EL (cell line): ENCODE results near the gene METTL2B.
"Not testable (repeated sequence)": the region's sequence is repeated elsewhere in the genome, so short reads cannot be mapped to it uniquely, and the experiment has no call there.

Experiments used
- DNase-seq: peaks from one replicate; pipeline ENCODE4 v3.0.0-alpha.2; 2016

The METTL2B gene

DNA sequence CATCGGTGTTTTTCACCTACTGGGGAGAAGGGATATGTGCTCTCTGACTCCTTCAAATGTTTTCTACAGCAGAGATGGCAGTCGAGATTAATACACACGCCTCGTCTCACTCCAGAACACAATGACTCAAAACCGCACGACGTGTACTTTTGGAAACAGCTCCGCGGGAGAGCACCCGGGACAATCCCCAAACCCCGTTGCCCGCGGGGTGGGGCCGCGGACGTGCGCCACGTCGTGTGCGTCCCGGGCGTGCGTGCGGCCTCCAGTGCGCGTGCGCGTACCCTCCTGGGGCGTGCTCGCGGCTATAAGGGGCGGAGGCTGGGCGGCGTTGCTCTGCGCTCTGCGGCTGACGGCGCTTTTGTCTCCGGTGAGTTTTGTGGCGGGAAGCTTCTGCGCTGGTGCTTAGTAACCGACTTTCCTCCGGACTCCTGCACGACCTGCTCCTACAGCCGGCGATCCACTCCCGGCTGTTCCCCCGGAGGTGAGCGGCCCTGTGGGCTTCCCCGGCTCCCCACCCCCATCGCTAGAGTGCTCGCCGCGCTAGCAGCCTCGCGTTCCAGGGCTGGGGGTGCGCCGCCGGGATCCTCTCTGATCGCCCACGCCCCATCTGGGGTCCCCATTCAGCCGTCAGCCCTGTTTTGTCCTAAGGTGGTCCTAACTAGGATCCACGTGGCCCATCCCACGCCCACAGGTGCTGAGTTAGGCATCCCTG lies 20.8 kb upstream of the METTL2B start, which contains the start of gene HILPDA:
Gene HILPDA, plus strand, starts transcription at position 336 of the 712 bp plus-strand sequence. CDS start 1,391 bp downstream, outside the sequence.
- DNase-seq: peak; percentile 97

DNA sequence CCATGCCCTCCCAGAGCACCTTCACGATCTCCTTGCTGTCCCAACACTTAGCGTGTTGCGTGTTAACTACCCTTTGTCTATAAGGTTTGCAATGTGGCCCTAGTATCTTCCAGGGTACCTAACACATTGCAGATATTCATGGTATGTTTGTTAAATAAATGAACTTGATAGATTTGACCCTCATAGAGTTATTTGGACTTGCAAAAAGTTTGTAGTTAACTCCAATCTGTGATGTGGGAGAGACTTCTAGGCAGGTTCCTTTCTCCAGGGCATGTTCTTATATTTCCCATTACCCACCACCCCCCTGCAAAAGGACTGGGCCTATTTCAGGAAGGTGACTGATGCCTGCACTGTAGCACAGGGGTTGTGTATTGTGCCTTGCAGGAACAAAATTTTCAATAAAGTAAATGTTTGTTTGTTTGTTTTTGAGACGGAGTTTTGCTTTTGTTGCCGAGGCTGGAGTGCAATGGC lies 20.3 kb upstream of the METTL2B start:
- DNase-seq: no peak

DNA sequence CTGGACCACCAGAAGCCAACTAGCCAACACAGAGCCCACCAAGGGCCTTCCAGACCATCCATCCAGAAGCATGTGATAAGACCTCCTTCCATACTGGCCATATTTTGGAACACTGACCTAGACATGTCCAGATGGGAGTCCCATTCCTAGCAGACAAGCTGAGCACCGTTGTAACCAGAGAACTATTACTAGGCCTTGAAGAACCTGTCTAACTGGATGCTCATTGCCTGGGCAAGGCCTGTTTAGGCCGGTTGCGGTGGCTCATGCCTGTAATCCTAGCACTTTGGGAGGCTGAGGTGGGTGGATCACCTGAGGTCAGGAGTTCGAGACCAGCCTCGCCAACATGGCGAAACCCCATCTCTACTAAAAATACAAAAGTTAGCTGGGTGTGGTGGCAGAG lies 19.2 kb upstream of the METTL2B start:
- DNase-seq: not testable (repeated sequence)

DNA sequence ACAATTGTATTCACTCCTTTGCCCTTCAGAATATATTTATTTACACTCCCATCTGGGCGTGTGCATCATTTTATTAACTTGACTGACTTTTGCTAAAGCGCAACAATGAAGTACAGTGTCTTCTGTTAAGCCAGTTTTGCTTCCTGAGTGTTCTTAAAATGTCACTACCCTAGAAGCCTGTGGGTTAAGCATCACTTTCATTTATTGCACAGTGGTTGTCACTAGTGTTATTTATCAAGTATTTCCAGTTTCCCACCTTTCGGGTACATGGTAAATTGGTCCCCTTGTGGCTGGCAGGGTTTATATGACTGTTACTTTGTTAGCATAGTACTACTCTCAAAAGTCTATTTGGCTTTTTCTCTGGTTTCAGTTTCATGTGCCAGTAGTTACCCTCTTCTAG lies 17.6 kb upstream of the METTL2B start:
- DNase-seq: no peak

DNA sequence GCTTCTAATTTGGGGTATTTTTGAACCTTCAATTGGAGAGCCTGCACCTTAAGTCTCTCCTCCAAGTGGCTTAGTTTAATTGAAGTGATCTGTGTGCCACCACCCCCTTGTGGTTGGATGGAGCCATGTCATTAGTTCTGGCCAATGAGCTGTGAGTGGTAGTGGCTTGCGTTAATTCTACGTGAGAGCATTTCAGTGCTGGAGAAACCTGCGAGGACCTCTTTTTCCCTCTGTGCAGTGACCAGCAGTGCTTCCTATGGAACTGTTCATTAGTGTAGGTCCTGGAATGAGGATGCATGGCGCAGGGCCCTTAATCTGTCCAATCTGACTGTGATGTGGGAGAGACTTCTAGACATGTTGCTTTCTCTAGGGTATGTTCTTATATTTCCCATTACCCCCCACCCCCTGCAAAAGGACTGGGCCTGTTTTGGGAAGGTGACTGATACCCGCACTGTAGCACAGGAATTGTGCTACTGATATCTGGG lies 17.1 kb upstream of the METTL2B start:
- DNase-seq: peak; percentile 59

DNA sequence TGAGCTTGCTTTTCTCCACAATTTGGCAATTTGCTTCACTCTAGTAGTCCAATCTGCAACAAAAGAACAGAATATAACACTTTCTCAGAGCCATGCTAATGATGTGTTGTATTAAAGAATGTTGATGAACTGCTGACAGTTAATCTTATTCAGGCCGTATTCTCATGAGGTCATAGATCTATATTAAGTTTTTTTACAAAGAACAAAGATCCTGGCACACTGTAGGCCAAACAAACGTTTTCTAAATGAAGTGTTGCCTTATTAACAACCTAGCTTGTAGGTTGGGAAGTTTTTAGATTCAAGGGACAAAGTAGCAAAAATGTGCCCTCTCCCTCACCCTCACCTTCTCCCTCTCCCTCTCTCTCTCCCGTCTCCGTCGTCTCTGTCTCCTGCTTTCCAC lies 14.1 kb upstream of the METTL2B start:
- DNase-seq: no peak

DNA sequence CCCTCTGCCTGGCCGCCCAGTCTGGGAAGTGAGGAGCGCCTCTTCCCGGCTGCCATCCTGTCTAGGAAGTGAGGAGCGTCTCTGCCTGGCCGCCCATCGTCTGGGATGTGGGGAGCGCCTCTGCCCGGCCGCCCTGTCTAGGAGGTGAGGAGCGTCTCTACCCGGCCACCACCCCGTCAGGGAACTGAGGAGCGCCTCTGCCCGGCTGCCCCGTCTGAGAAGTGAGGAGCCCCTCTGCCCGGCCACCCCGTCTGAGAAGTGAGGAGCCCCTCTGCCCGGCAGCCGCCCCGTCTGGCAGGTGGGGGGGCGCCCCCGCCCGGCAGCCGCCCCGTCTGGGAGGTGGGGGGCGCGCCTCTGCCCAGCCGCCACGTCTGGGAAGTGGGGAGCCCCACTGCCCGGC lies 13.2 kb upstream of the METTL2B start:
- not testable (repeated sequence) for DNase-seq

DNA sequence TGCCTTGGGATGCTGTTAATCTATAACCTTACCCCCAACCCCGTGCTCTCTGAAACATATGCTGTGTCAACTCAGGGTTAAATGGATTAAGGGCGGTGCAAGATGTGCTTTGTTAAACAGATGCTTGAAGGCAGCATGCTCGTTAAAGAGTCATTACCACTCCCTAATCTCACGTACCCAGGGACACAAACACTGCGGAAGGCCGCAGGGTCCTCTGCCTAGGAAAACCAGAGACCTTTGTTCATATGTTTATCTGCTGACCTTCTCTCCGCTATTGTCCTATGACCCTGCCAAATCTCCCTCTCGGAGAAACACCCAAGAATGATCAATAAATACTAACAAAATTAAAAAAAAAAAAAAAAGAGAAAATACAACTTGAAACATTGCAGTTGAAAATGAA lies 12.6 kb upstream of the METTL2B start:
- DNase-seq: not testable (repeated sequence)

DNA sequence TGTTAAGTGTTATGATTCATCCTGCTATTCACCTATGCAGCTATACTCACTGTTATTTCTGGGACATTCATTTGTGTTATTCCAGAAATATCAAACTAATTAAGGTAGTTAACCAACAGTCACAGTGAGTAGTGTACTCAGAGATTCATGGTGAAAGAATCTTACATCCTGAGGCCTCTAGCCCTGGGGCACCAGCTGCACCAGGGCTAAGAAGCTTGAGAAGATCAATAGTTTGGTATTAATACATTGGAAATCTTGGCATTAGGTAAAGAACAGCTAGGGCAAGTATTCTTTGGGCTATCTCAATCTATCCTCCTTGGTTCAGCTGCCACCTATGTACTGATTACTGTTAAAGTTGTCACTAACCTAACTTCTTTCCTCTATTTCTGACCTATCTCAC lies 9.7 kb upstream of the METTL2B start:
- not testable (repeated sequence) for DNase-seq

DNA sequence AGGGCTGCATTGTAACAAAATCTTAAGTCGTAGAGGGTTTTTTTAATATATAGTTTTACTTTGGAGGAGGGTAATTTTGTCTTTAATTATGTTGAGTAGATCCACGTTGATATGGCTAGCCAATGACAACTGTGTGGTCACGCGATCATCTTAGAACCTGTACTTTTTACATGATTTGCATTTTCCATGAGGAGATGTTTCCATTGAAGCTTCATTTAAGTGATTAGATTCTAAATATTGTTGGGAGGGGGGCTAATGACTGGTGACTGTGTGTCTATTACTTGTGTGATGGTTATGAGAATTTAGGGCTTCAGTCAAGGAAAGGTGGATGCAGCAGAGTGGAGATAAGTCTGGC lies 765 bp downstream of the METTL2B start:
- DNase-seq: not testable (repeated sequence)

DNA sequence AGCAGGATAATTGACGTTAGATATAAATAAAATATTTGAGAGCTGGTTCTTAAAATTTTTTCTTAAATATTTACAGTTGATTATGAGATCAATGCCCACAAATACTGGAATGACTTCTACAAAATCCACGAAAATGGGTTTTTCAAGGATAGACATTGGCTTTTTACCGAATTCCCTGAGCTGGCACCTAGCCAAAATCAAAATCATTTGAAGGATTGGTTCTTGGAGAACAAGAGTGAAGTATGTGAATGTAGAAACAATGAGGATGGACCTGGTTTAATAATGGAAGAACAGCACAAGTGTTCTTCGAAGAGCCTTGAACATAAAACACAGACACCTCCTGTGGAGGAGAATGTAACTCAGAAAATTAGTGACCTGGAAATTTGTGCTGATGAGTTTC lies 2.5 kb downstream of the METTL2B start:
- DNase-seq: not testable (repeated sequence)

DNA sequence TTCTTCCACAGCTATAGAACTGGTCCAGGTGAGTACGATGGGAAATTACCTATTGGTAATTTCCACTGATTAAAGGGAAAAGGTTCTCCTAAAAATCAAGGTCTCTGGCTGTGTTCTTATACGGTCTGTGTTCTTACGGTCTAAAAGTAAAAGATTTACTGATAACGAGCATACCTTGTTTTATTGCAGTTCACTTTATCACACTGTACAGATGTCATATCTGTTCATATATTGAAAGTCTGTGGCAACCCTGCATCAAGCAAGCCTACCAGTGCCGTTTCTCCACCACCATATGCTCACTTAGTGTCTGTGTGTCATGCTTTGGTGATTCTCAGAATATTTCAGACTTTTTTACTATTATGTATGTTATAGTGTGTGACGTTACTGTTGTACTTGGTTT lies 11.6 kb downstream of the METTL2B start:
- DNase-seq: not testable (repeated sequence)

DNA sequence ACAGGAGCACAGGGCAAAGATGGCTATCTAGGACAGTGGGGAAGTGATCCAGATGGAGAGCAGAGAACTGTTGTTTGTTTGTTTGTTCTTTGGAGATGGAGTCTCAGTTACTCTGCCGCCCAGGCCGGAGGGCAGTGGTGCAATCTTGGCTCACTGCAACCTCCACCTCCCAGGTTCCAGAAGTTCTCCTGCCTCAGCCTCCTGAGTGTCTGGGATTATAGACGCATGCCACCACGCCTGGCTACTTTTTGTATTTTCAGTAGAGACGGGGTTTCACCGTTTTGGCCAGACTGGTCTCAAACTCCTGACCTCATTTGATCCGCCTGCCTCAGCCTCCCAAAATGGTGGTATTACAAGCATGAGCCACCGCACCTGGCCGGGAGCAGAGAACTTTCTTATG lies 20.9 kb downstream of the METTL2B start:
- no peak for DNase-seq

DNA sequence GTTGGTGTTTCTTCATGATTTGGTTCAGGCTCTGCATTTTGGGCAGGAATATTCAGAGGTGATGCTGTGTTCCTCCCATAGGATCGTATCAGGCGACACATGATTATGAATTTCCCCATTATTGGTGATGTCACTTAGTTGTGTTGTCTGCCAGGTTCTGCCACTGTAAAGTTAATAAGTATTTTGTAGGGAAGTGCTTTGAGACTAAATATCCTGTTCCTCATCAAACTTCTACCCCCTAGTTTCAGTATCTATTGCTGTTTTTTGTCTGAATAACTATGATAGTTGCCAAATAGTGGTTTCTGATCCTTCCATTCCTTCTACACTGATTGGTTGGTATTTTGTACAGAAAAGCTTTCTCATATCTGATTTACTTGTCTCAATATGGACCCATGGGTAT lies 28.9 kb downstream of the METTL2B start:
- DNase-seq: not testable (repeated sequence)

DNA sequence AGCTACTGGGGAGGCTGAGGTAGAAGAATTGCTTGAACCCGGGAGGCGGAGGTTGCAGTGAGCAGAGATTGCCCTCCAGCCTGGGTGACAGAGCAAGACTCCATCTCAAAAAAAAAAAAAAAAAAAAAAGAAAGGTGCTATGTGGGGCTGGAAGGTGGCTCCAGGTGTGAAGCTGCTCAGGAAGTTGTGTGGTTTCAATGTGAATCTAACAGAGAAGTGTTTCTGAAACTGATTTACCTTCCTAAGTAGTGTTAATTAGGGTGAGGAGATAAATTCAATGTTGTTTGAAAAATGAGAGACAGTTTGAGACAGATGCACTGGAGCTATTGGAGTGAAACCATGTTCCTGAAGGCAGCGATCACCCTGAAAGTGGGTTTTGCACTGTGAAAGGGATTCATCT lies 30.3 kb downstream of the METTL2B start:
- not testable (repeated sequence) for DNase-seq

DNA sequence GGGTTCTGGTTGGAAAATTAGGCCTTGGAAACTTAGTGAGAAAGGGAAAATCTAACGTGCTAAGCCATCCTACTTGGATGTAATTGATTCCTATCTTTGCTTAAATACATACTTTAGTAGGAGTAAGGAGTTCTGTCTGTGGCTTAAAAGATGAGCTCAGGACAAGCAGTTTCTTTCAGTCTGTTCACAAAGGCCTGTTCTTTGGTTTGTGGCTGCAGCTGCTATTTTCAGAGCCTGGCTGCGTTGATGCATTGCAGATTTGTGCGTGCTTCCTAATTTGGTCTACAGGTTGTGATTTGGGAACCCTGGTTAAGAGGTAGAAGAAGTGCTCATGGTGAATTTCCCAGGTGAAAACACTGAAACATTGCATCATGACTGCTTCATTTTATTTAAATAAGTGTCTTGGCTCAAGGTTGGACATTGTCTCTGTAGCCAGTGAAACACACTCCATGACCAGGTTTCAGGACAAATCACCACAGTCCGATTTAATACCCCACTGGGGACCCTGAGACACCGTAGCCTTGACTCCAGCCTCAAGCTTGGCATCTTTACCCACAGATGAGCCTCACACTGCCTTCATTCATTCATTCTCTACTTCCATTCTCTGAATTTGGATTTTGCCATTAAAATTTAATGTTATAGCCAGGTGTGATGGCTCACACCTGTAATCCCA lies 30.9 kb downstream of the METTL2B start:
- DNase-seq: not testable (repeated sequence)

DNA sequence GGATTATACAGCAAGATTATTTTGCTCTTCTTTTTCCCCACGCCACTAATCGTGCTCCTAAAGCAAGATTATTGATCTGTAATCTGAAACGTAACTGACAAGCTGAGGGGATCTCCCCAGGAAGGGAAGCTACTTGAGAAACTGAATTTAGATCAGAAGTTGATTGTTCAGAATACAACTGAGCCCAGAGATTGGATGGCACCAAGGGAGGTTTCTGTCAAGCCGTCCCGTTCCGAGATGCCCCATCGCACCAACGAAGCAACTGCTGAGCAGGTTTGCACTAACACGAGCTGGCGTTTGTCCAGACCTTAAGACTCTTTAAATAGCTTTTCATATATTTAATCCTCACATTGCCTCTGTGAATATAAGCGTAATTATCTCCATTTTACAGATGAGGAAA lies 35.1 kb downstream of the METTL2B start:
- not testable (repeated sequence) for DNase-seq

DNA sequence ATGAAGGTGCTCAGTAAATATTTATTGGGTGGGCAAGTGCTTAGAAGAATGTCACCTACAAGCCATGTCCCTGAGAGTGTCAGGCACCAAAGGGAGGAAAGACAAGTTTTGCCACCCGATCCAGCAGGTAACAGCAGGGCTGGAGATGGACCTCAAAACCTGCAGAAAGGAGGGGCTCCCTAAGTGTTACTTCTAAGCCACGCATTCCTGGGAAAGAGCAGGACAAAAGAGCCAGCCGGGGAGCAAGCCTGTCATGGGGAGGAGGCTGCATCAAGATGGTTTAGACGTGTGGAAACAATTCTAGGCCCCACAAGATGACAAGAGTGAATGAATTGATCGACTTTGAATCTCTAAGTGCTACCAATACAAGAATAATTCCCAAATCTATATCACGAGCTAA lies 38.7 kb downstream of the METTL2B start:
- not testable (repeated sequence) for DNase-seq

DNA sequence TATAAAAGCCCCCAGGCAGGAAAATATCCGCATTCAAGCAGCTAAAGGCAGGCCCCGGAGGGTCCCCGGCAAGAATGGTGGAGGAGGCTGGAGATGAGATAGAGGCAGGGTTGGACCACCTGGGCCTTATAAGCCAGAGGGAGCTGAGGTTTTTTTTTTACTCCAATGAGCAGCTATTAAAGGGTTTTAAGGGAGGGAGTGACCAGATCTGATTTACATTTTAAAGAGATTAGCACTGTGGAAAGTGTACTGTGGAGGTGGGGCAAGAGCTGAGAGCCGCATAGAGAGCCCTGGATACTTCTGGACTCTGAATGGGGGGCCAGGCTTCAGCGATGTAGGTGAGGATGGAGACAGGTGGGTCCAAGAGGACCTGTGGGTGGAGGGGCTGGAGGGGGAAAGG lies 40.5 kb downstream of the METTL2B start:
- DNase-seq: not testable (repeated sequence)

DNA sequence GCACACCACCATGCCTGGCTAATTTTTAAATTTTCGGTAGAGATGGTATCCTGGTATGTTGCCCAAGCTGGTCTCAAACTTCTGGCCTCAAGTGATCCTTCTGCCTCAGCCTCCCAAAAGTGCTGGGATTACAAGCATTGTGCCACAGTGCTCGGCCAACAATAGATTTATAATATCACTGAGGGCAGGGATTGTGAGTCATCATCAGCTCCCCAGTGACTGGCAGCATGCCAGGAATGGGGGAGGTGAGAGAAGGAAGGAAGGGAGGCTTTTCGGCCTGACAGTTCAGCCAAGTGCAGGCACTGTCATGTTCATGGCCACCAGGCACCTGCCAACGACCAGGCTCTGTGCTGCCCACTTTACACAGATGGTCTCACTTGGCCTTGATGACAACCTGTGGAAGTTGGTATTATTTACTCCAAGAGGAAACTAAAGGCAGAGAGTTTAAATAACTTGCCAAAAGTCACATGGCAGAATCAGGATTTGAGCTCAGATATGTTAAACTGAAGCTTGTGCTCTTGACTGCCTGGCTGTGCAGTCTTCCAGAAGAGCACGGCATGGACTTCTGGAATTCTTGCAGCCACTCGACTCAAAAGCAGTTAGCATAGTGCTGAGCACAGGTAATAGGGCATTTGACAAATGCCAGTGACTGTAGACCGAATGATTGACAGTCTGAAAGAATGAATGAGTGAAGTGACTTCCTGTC lies 46.8 kb downstream of the METTL2B start:
- peak; percentile 82 for DNase-seq

DNA sequence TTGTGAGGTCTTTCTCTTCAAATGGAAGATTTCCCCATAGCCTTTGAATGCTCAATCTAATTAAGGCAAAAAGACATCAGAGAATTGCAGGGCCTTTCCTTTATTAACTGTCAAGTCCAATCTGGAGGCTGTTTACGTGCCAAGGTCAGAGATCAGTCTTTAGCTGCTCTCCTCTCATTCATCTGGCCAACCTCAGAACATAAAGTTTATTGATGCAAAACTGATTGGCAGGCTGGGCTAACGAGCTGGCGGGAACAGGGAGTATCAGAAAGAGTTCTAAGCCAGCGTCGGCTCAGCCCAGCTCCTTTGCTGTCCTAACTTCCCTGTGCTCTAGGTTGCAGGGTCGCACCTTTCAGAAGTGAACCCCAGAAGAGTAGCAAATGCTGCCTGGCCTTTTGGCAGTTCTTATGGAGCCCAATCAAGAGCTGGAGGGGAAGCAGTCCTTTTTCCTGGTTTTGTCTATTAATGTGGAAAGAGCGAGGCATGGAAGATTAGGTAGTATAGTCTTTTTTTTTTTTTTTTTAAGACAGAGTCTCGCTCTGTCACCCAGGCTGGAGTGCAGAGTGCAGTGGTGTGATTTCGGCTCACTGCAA lies 47.5 kb downstream of the METTL2B start:
- not testable (repeated sequence) for DNase-seq

DNA sequence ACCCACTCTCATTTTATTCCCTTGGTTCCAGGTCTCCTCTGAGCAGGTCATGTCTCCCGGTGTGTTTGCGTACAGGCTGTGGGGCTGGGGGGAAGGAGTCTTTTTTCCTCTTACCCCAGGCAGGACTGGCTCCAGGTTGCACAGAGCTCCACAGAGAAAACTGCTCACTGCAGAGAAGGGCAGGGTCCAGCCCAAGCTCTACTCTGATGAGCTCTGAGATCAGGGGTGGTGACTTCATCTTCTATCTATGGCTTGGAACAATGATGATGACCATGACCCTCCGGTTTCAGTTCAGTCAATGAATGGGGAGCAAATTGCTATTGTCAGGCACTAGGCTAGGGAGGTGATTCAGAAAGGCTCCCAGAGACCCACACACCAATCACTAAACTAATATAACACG lies 49.0 kb downstream of the METTL2B start:
- peak; percentile 18 for DNase-seq

DNA sequence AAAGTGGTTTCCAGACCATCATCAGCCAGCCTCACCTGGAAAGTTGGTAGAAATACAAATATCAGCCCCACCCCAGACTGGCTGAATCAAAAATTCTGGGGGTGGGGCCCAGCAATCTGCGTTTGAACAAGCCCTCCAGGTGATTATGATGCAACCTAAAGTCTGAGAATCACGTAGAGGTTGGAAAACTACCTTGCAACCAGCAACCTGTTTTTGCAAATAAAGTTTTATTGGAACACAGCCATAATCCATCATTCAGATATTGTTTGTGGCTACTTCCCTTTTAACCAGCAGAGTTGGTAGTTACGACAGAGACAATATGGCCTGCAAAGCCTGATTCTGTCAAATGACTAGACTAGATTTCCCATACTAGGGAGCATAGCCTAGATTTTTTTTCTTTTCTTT lies 49.5 kb downstream of the METTL2B start:
- DNase-seq: not testable (repeated sequence)
